NOMO-1 treated with DMSO at 0.1 percent for 48 hours (cell line): ENCODE data around the gene TMEM229B.

Source experiments
- DNase-seq: peaks from one replicate; lab custom pipeline; 2025; ENCODE audit not compliant: unreplicated experiment; lab: John Stamatoyannopoulos, UW

Gene TMEM229B

GRCh38 chr14:67487937-67488893, at the start of gene TMEM229B:
Gene TMEM229B, minus strand, starts transcription at chr14:67488721. Its CDS starts 14,798 bp downstream, at chr14:67473923.
- DNase-seq = peak; percentile 84

DNA sequence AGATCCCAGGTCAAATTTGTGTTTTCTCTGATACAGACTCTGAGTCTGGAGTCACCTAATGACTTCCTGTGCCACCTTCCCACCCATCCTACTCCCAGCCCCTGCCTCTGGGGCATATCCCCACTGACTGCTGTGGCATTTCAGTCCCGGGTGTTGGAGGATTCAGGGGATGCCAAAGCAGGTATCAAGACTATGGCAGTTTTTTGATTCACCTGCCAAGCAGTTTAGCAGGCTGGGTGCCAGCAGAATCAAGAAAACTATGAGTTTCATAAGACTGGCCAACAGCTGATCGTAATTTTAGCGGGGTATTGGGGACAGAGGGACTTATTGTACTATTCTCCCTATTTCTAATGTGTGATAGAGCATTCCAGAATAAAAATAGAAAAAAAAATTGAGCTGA, 49.2 kb upstream of the TMEM229B start:
- no peak for DNase-seq

GRCh38 chr14:67536087-67536486, 47.6 kb upstream of the TMEM229B start:
- DNase-seq = no peak

- no peak for DNase-seq
Observed at GRCh38 chr14:67533754-67534085, 45.2 kb upstream of the TMEM229B start.

DNA sequence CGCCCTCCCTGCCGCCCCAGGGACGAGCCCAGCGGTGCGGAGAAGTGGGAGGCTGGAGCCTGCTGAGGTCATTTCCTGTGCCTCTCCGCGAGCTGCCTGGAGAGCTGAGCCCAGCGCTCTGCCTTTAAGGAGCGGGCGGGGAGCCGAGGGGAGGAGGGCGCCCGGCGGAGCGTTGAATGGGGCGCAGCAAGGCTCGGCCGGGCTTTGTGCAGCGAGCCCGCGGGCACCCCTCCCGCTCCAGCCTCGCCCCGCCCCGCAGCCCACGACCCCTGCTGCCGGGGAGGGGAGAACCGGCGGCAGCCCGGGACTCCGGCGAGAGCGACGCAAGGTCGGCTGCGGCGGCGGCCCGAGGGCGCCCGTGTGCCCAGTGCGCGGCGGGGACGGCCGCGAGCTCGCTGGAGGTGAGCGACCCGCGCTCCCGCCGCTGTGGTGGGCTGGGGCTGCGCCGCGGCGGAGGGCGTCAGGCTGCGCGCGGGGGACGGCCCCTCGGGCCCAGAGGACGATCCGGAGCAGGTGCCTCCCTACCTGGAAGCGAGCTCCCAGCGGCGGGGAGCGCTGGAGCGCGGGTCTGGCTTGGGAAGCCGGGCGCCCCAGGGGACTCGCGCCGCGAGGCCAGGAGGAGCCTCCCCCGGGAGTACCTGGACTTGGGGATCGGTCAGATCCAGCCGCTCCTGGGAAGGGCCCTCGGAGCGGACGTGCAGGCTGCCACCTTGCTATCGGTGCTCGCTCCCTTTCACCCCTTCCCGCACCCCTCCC, 44.7 kb upstream of the TMEM229B start, which contains the start of gene PLEKHH1:
PLEKHH1 (plus strand) TSS at position 293 of the 756 bp plus-strand sequence. CDS start 8,578 bp downstream, outside the sequence.
- DNase-seq = peak; percentile 32

DNA sequence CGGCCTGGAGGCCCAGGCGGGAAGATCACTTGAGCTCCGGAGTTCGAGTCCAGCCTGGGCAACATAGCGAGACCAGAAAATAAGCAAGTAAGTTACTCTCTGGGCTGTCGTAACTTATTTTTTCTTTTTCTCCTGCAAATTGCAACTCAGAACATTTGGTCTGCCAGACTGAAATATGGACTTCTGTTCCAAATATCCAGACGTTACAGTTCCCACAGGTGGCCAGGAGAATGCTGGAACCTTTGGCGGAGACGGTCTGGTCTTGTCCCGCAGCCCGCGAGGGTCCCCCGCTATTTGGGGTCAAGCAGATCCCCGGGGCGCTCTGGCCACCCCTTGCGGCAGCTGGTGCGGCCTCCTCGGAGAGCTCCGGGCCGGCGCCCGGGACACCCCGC, 44.1 kb upstream of the TMEM229B start:
- no peak for DNase-seq

DNA sequence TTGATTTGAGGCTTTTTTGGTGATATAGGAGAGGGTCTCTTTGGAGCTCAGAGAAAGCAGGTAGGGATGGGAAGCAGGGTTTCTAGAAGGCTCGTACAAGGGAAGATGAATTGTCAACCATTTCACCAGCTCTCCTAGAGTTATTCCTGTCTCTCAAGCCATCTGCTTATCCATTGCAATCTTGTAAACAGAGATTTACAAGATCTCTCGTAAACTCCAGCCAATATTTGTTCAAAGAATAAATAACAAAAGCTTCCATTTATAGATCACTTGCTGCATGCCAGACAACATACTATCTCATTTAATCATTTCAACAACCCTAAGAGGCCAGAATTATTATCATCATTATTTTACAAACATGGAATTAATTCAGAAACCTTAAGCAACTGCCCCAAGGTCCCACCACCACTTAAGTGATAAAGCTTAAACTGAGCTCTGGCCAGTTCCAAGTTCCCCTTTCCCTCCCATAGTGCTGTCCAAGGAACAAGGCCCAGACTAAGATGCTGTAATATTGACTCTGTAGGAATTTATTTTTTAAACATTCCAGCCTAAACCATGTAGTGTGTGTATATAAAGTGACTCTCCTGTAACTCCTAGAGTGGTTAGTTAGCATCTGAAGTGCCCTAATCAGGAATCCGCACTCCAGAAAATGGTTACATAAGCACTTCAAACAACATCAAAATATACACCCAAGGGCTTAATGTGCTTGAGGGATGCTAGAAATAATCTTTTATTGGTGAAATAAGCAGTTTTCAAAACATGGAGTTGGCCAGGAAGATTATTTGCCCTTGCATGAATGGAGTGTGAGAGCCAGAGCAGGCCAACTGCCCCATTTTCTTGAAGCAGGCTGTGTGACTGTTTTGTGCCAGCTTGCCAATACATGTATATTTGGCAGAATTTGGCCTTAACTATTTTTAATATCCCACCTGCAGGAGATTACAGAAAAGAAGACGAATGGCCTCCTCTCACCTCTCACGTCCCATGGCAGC, 41.7 kb upstream of the TMEM229B start:
- DNase-seq = no peak

- DNase-seq = no peak
Observed at GRCh38 chr14:67528276-67528675, 39.8 kb upstream of the TMEM229B start.

DNA sequence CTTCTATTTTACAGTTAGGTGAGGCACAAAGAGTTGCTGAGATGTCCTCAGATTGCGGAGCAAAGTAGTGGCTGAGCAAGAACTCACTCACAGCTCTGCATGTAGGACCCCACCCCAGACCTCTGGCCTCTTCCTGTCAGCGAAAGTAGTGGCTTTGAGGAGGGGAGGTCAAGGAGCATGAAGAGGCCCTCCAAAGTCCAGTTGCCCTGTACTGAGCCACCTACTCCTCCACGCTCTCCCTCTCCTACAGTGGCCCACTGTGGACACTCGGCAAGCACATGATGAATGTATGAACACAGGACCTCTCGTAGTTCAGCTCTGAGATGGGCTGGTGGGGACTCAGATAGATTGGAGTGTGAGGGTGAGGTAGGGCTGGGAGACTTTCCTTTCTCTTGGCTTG, 39.2 kb upstream of the TMEM229B start:
- no peak for DNase-seq

DNA sequence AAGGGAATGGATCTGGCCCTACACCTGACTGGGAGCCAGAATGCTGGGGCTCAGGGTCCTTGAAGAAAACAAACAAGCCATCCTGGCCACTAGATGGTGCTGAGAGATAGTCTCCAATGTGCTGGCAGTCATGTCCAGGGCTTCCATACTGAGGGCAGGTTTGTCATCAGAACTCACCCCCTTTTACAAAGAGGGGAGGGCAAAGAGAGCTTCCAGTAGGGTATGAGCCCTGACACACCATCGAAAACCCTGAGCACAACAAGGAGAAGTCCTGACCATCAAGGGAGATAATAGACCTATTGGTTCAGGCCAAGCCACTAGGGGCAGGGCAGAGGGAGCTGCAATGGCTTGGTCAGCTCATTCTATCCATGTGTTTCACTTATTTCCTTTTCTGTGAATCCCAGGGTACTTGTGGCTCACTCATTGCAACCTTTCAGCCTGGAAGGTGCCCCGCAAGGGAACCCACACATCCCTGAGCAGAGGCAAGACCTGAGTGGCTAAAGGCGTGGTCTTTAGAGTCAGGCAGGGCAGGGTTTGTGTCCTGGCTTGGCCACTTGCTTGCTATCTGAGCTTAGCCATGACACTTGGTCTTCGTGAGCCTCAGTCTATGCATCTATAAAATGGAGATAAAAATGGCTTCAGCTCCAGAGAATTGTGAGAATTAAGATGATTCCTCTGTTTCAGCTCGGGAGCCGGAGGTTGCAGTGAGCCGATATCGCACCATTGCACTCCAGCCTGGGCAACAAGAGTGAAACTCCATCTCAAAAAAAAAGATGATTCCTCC, 38.3 kb upstream of the TMEM229B start:
- peak; percentile 19 for DNase-seq

- no peak for DNase-seq
Observed at GRCh38 chr14:67526181-67526580, 37.7 kb upstream of the TMEM229B start.

DNA sequence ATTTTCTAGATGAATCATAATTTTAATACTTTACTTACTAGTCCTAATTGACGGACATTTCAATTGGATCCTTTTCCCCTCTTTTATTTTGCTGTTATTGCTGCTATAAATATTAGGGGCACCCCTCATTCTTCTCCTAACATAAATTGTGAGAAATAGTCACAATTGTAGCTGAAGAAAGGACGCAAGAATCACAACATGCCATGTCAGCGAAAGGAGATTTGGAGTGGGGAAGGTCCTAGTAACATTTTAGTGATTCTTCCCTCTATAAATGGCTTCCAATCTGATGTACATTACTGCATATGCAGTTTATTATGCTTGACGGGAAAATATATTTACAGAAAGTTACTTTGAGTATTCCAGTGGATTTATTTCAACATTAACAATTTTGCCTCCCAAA, 36.9 kb upstream of the TMEM229B start:
- no peak for DNase-seq

DNA sequence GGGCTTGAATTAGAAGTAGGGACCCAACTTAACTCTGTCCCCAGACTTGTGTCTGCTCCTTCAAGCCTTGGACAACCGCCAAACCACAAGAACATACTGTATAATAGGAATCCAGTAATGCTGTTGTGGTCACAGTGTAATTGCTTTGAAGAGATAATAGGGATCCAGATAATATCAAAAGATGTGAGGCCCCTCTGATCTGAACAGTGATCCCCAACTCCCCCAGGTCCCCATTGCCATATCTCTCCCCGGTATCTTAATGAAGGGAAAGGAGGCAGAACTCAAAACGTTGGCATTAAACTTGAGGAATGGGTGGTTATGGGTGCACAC, 36.1 kb upstream of the TMEM229B start:
- peak; percentile 46 for DNase-seq

DNA sequence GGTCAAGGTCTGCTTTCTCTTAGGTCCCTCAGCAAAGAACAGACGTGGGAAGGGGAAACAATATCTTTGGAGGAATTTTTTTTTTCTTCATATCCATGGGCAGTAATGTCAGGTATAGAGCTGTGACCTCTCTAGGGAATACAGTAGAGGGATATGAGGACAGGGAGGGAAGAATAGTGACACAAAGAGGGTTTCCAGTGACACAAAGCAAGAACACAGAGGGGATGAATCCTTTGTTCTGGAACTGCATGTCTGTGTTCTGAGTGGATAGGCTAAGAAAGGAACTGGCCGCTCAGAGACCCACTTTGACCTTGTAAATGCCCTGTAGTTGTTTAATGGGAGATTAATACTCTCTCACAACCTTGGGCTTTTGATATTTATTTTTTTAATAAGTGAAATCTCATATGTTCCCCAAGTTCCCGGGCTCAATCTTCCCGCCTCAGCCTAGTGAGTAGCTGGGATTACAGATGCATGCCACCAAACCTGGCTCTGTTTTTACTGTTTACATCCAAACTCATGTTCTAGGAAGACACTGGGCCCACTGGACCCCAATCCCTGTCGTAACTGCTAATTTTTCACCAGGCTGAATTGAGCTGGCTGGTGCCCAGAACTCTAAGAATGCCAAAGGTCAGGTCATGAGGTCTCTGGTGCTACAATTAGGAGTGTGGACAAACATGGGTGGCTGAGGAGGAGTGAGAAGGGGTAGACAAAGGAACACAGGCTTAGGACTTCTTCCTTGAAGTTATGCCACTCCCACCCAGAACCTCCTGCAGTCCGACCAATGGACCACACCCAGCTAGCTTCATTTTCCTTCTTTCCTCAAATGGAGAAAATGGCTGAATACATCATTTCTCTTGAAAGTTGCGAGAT, 35.5 kb upstream of the TMEM229B start:
- no peak for DNase-seq

- no peak for DNase-seq
Observed at GRCh38 chr14:67522270-67522669, 33.7 kb upstream of the TMEM229B start.

GRCh38 chr14:67520482-67520881, 32.0 kb upstream of the TMEM229B start:
- DNase-seq = no peak

GRCh38 chr14:67519406-67519805, 30.9 kb upstream of the TMEM229B start:
- no peak for DNase-seq

- no peak for DNase-seq
Observed at GRCh38 chr14:67517083-67517482, 28.6 kb upstream of the TMEM229B start.

- DNase-seq = peak; percentile 28
Observed at GRCh38 chr14:67516676-67517075, 28.2 kb upstream of the TMEM229B start.
